GM23338 (cell line): ENCODE measurements around the gene NCR3LG1. TPM values are rescaled to one million over a fixed set of nuclear protein-coding genes. Genes with fewer than 3 reads are reported as not detected.

Experiments
- ATAC-seq: fragments of 200-7000 bp; cut with Tn5 transposase; 3 replicates; pipeline ENCODE4 v1.9.1; 2020
- DNase-seq: peaks from one replicate; pipeline ENCODE4 v3.0.0-alpha.2; 2015; ENCODE audit warnings: low spot score
- H2AFZ ChIP-seq: fragments of 200-600 bp; sonication (generic); 2 replicates; pipeline ENCODE4 v1.8.0; 2016; ENCODE audit warnings: antibody characterized with exemption, mild to moderate bottlenecking, moderate library complexity
- H3F3A ChIP-seq: fragments of 200-600 bp; sonication (generic); replicated peaks from 2 replicates; pipeline ENCODE4 v1.8.0; 2017; ENCODE audit warnings: antibody characterized with exemption, mixed run types, low read depth
- H3K27ac ChIP-seq: fragments of 200-600 bp; sonication (generic); 2 replicates; pipeline ENCODE4 v1.6.1; 2016; ENCODE audit warnings: low read depth
- H3K27me3 ChIP-seq: fragments of 200-600 bp; sonication (generic); 2 replicates; pipeline ENCODE4 v1.8.0; 2016; ENCODE audit warnings: mild to moderate bottlenecking, mixed run types, moderate library complexity; ENCODE audit not compliant: insufficient read depth
- H3K36me3 ChIP-seq: fragments of 200-600 bp; sonication (generic); 2 replicates; pipeline ENCODE4 v1.8.0; 2016; ENCODE audit warnings: mild to moderate bottlenecking; ENCODE audit not compliant: insufficient read depth
- H3K4me1 ChIP-seq: fragments of 200-600 bp; sonication (generic); 2 replicates; pipeline ENCODE4 v1.8.0; 2016; ENCODE audit warnings: mild to moderate bottlenecking, moderate library complexity; ENCODE audit not compliant: insufficient read depth
- H3K4me2 ChIP-seq: fragments of 200-600 bp; sonication (generic); 2 replicates; pipeline ENCODE4 v1.7.1; 2017; ENCODE audit warnings: mixed run types
- H3K4me3 ChIP-seq: fragments of 200-600 bp; sonication (generic); 2 replicates; pipeline ENCODE4 v1.6.1; 2016; ENCODE audit warnings: mixed run types
- H3K79me2 ChIP-seq: fragments of 200-600 bp; sonication (generic); replicated peaks from 2 replicates; pipeline ENCODE4 v1.8.0; 2017; ENCODE audit warnings: mild to moderate bottlenecking; ENCODE audit not compliant: insufficient read depth
- H3K9me2 ChIP-seq: fragments of 200-600 bp; sonication (generic); 2 replicates; pipeline ENCODE4 v1.8.0; 2017; ENCODE audit not compliant: insufficient read depth
- H4K20me1 ChIP-seq: fragments of 200-600 bp; sonication (generic); replicated peaks from 2 replicates; pipeline ENCODE4 v1.8.0; 2017; ENCODE audit warnings: mild to moderate bottlenecking; ENCODE audit not compliant: insufficient read depth
- H3K27ac Mint-ChIP-seq: 2 replicates; pipeline ENCODE4 v1.8.0; 2020; ENCODE audit warnings: inconsistent platforms, mild to moderate bottlenecking, moderate library complexity, mixed read lengths
- H3K27me3 Mint-ChIP-seq: 3 replicates; pipeline ENCODE4 v1.8.0; 2022; ENCODE audit warnings: low read depth, mild to moderate bottlenecking, moderate library complexity, mixed read lengths, inconsistent platforms; ENCODE audit not compliant: insufficient read depth, poor library complexity
- H3K36me3 Mint-ChIP-seq: 3 replicates; pipeline ENCODE4 v1.8.0; 2021; ENCODE audit warnings: low read depth, mild to moderate bottlenecking, inconsistent platforms, moderate library complexity, mixed read lengths
- H3K4me1 Mint-ChIP-seq: 3 replicates; pipeline ENCODE4 v1.8.0; 2020; ENCODE audit warnings: mild to moderate bottlenecking, inconsistent platforms, mixed read lengths
- H3K4me3 Mint-ChIP-seq: 3 replicates; pipeline ENCODE4 v1.8.0; 2021; ENCODE audit warnings: moderate library complexity, mild to moderate bottlenecking, inconsistent platforms, mixed read lengths
- H3K9me3 Mint-ChIP-seq: 3 replicates; pipeline ENCODE4 v1.8.0; 2020; ENCODE audit warnings: moderate library complexity, mild to moderate bottlenecking, inconsistent platforms, mixed read lengths
- CREB1 ChIP-seq: fragments of 250-450 bp; sonication (Bioruptor Pico); IDR thresholded peaks from 2 replicates; pipeline ENCODE4 v1.5.0; 2020; ENCODE audit warnings: low read depth, mild to moderate bottlenecking, moderate library complexity
- ETS1 ChIP-seq: IDR thresholded peaks from 2 replicates; pipeline ENCODE4 v1.6.1; 2016; ENCODE audit warnings: antibody characterized with exemption
- EZH2 ChIP-seq: fragments of 200-600 bp; sonication (generic); IDR thresholded peaks from one replicate; pipeline ENCODE4 v1.8.0; 2017; ENCODE audit warnings: antibody characterized with exemption, mild to moderate bottlenecking, low read depth; ENCODE audit not compliant: unreplicated experiment
- EZH2phosphoT487 ChIP-seq: fragments of 200-600 bp; sonication (generic); IDR thresholded peaks from one replicate; pipeline ENCODE4 v1.8.1; 2018; ENCODE audit warnings: antibody characterized with exemption; ENCODE audit not compliant: unreplicated experiment
- JUNB ChIP-seq: IDR thresholded peaks from one replicate; pipeline ENCODE4 v1.6.1; 2016; ENCODE audit warnings: antibody characterized with exemption; ENCODE audit not compliant: unreplicated experiment
- NANOG ChIP-seq: IDR thresholded peaks from 2 replicates; pipeline ENCODE4 v1.6.1; 2016; ENCODE audit warnings: antibody characterized with exemption, borderline replicate concordance
- POLR2AphosphoS5 ChIP-seq: IDR thresholded peaks from 2 replicates; pipeline ENCODE4 v1.6.1; 2016; ENCODE audit warnings: antibody characterized with exemption, low read depth
- STAT1 ChIP-seq: IDR thresholded peaks from one replicate; pipeline ENCODE4 v1.6.1; 2016; ENCODE audit warnings: antibody characterized with exemption; ENCODE audit not compliant: unreplicated experiment
- ZNF114 ChIP-seq: fragments of 250-450 bp; sonication (Bioruptor Pico); IDR thresholded peaks from 2 replicates; pipeline ENCODE4 v1.5.0; 2020; ENCODE audit warnings: mild to moderate bottlenecking, moderate library complexity
- ZNF331 ChIP-seq: fragments of 250-450 bp; sonication (Bioruptor Pico); IDR thresholded peaks from 2 replicates; pipeline ENCODE4 v1.5.0; 2020; ENCODE audit warnings: low read depth, mild to moderate bottlenecking, moderate library complexity
- ZNF462 ChIP-seq: fragments of 250-450 bp; sonication (Bioruptor Pico); IDR thresholded peaks from 2 replicates; pipeline ENCODE4 v1.5.0; 2020; ENCODE audit warnings: mild to moderate bottlenecking, moderate library complexity
- polyA plus RNA-seq: library from polyadenylated mRNA; unstranded; fragments of >200 nt; fragmentation: Nextera tagmentation; extraction: Ambion mirVana; gene quantifications from 2 replicates; pipeline ENCODE4 v1.2.1, GENCODE V29; 2016
- total RNA-seq: library from RNA; depleted of rRNA; stranded (reverse); fragments of >200 nt; shearing (Covaris generic); gene quantifications from 2 replicates; pipeline ENCODE4 v1.2.3, GENCODE V29; 2014
- TF ChIP-seq, protein P1 (sequence below), 2 experiments: fragments of 200-600 bp in 1 of 2; sonication (generic) in 1 of 2; conservative IDR thresholded peaks; 2 replicates each; pipeline versions ENCODE4 v1.5.1 to v1.6.1; 2016 to 2017; ENCODE audit warnings: antibody characterized with exemption in 2 of 2, low read depth in 2 of 2, mild to moderate bottlenecking in 2 of 2, moderate library complexity in 1 of 2
- TF ChIP-seq, protein P2 (sequence below): IDR thresholded peaks from one replicate; pipeline ENCODE4 v1.6.1; 2018; ENCODE audit warnings: antibody characterized with exemption; ENCODE audit not compliant: unreplicated experiment

The NCR3LG1 gene
- total and polyA plus RNA-seq, 2 experiments from 2014 or later, result 0.15 to 1.9 TPM

DNA sequence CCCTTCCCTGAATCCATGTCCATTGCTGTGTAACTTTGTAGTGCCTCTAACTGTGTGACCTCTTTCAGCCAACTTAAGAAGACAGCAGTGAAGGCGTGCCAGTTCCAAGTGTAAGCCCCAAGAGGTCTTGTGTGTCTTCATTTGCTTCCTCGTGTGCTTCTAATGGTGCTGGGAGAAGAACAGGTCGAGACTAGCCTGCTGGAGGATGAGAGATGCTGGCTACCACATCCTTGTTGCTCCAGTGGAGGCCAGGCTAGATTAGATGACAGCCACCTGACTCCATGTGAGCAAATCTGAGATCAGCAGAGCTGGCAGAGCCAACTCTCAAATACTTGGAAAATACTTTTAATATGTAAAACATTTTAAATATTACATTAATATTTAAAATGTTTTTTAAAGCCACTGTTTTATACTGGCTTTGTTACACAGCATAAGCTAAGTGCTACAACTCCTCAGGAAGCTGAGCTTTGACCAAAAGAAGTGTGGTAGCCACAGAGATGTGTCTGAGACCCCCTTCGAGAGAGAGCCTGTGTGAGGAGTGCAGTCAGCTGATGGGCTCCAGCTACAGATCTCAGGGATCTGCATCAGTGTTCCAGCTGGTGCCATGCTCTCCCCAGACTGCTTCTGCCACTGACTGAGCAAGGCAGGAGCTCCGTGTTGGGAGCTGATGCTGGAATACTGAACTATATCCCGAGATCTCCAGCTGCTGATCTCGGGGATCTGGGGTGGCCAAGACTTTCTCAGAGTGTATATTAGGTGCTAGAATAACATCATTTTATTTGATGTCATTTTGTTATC, 28.0 kb downstream of the NCR3LG1 start:
- no peaks in the 10 kb centered on the region for H3K9me2 ChIP-seq
- H3K27me3 ChIP-seq, result no peaks in the 10 kb centered on the region
- H3K27ac Mint-ChIP-seq, result no peak overlapping the region
- peaks cover 3% of the 10 kb centered on the region; the same call in 1 of the 3 replicates for H3K4me1 Mint-ChIP-seq
- H3K4me2 ChIP-seq, result no peak overlapping the region
- no peaks in the 10 kb centered on the region for H4K20me1 ChIP-seq
- no peak for ATAC-seq
- H3K36me3 Mint-ChIP-seq, result peaks cover 18% of the 10 kb centered on the region
- H3F3A ChIP-seq, result no peaks in the 10 kb centered on the region
- peaks cover 5% of the 10 kb centered on the region; the same call in 1 of the 2 replicates for H3K36me3 ChIP-seq
- no peak for TF ChIP-seq POLR2AphosphoS5
- TF ChIP-seq, protein P1, sequence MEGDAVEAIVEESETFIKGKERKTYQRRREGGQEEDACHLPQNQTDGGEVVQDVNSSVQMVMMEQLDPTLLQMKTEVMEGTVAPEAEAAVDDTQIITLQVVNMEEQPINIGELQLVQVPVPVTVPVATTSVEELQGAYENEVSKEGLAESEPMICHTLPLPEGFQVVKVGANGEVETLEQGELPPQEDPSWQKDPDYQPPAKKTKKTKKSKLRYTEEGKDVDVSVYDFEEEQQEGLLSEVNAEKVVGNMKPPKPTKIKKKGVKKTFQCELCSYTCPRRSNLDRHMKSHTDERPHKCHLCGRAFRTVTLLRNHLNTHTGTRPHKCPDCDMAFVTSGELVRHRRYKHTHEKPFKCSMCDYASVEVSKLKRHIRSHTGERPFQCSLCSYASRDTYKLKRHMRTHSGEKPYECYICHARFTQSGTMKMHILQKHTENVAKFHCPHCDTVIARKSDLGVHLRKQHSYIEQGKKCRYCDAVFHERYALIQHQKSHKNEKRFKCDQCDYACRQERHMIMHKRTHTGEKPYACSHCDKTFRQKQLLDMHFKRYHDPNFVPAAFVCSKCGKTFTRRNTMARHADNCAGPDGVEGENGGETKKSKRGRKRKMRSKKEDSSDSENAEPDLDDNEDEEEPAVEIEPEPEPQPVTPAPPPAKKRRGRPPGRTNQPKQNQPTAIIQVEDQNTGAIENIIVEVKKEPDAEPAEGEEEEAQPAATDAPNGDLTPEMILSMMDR (conservative IDR thresholded peaks at IDR 0.05; ENCODE audit: low read depth in 2 of 2), result no peak
- TF ChIP-seq ZNF462 (CRISPR knock-in tag), result no peak
- TF ChIP-seq JUNB, result no peak
- TF ChIP-seq STAT1, result no peak
- no peak for TF ChIP-seq NANOG
- no peak for TF ChIP-seq ZNF331
- no peak for TF ChIP-seq ZNF114 (CRISPR knock-in tag)
- TF ChIP-seq, protein P2, sequence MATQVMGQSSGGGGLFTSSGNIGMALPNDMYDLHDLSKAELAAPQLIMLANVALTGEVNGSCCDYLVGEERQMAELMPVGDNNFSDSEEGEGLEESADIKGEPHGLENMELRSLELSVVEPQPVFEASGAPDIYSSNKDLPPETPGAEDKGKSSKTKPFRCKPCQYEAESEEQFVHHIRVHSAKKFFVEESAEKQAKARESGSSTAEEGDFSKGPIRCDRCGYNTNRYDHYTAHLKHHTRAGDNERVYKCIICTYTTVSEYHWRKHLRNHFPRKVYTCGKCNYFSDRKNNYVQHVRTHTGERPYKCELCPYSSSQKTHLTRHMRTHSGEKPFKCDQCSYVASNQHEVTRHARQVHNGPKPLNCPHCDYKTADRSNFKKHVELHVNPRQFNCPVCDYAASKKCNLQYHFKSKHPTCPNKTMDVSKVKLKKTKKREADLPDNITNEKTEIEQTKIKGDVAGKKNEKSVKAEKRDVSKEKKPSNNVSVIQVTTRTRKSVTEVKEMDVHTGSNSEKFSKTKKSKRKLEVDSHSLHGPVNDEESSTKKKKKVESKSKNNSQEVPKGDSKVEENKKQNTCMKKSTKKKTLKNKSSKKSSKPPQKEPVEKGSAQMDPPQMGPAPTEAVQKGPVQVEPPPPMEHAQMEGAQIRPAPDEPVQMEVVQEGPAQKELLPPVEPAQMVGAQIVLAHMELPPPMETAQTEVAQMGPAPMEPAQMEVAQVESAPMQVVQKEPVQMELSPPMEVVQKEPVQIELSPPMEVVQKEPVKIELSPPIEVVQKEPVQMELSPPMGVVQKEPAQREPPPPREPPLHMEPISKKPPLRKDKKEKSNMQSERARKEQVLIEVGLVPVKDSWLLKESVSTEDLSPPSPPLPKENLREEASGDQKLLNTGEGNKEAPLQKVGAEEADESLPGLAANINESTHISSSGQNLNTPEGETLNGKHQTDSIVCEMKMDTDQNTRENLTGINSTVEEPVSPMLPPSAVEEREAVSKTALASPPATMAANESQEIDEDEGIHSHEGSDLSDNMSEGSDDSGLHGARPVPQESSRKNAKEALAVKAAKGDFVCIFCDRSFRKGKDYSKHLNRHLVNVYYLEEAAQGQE, result no peak
- no peak for TF ChIP-seq CREB1 (CRISPR knock-in tag)
- no peak for TF ChIP-seq EZH2phosphoT487
- no peak for TF ChIP-seq EZH2
- no peak for TF ChIP-seq ETS1
- no peak overlapping the region for H3K4me3 ChIP-seq
- no peaks in the 10 kb centered on the region for H3K79me2 ChIP-seq
- no peak overlapping the region for H2AFZ ChIP-seq
- H3K4me1 ChIP-seq, result no peaks in the 10 kb centered on the region
- peaks cover 33% of the 10 kb centered on the region for H3K9me3 Mint-ChIP-seq
- no peak for DNase-seq
- no peak overlapping the region for H3K27ac ChIP-seq
- peaks cover 10% of the 10 kb centered on the region for H3K27me3 Mint-ChIP-seq
- no peak overlapping the region for H3K4me3 Mint-ChIP-seq
